Prostate gland (tissue), 2 donors: ENCODE data around the gene LITAFD. TPM values are rescaled to one million over a fixed set of nuclear protein-coding genes. Genes with fewer than 3 reads are reported as not detected.

ENCODE experiments used
- DNase-seq: peaks from one replicate; pipeline ENCODE4 v3.0.0-alpha.2; 2019; ENCODE audit warnings: low spot score
- H3K27ac ChIP-seq, 2 donors: fragments of 200-600 bp; sonication (generic); 2 replicates each; pipeline ENCODE4 v1.5.1; 2017 to 2019
- H3K27me3 ChIP-seq: fragments of 200-600 bp; sonication (generic); replicated peaks from 2 replicates; pipeline ENCODE4 v1.5.1; 2019; ENCODE audit not compliant: insufficient read depth
- H3K36me3 ChIP-seq, 2 donors: fragments of 200-600 bp; sonication (generic); 1 replicate in 1 of 2; 2 replicates in 1 of 2; pipeline versions ENCODE4 v1.5.1 to v1.8.1; 2017 to 2019
- H3K4me1 ChIP-seq: fragments of 200-600 bp; sonication (generic); replicated peaks from 2 replicates; pipeline ENCODE4 v1.5.1; 2019
- H3K4me3 ChIP-seq, 2 donors: fragments of 200-600 bp; sonication (generic); 2 replicates each; pipeline ENCODE4 v1.5.1; 2017 to 2019
- H3K9me3 ChIP-seq: fragments of 200-600 bp; sonication (generic); 2 replicates; pipeline ENCODE4 v1.5.1; 2017
- POLR2A ChIP-seq: fragments of 450-650 bp; IDR thresholded peaks from one replicate; pipeline ENCODE4 v1.6.1; 2016; ENCODE audit warnings: antibody characterized with exemption, mild to moderate bottlenecking
- POLR2AphosphoS5 ChIP-seq: sonication (generic); formaldehyde crosslinking; IDR thresholded peaks from one replicate; pipeline ENCODE4 v1.6.1; 2017; ENCODE audit warnings: antibody characterized with exemption
- WGBS: methylation state at CpG from one replicate; pipeline ENCODE4 v1.1.5; 2018; 5-methylcytosine and 5-hydroxymethylcytosine counted together
- intact Hi-C: fragments of 100-400 bp; cut with DNase I; formaldehyde crosslinking; loops from one replicate; pipeline ENCODE4 v1.14.2; 2022
- total RNA-seq, 2 donors: library from RNA; depleted of rRNA; stranded (reverse); fragments of >200 nt; gene quantifications; one replicate each; pipeline ENCODE4 v1.1.0, GENCODE V29; 2016
- TF ChIP-seq, protein P1 (sequence below), 4 experiments: fragments of 200-600 bp in 2 of 4; fragments of 450-650 bp in 2 of 4; sonication (generic) in 2 of 4; IDR thresholded peaks; 1 replicate in 3 of 4; 2 replicates in 1 of 4; pipeline ENCODE4 v1.5.1; 2016 to 2019; ENCODE audit warnings: antibody characterized with exemption in 4 of 4, mild to moderate bottlenecking in 2 of 4, moderate library complexity in 2 of 4

LITAFD gene
- total RNA-seq, 2 donors from 2014 or later, result 2.3 TPM; not detected in 1

- H3K27me3 ChIP-seq, result no peaks in the 10 kb centered on the region
Observed at GRCh38 chr16:8929086-8929748, 47.1 kb downstream of the LITAFD start.

GRCh38 chr16:8931859-8932258, 49.7 kb downstream of the LITAFD start:
- H3K9me3 ChIP-seq, result no peaks in the 10 kb centered on the region
- TF ChIP-seq POLR2AphosphoS5 (no peak), POLR2A (no peak)
- TF ChIP-seq, protein P1, sequence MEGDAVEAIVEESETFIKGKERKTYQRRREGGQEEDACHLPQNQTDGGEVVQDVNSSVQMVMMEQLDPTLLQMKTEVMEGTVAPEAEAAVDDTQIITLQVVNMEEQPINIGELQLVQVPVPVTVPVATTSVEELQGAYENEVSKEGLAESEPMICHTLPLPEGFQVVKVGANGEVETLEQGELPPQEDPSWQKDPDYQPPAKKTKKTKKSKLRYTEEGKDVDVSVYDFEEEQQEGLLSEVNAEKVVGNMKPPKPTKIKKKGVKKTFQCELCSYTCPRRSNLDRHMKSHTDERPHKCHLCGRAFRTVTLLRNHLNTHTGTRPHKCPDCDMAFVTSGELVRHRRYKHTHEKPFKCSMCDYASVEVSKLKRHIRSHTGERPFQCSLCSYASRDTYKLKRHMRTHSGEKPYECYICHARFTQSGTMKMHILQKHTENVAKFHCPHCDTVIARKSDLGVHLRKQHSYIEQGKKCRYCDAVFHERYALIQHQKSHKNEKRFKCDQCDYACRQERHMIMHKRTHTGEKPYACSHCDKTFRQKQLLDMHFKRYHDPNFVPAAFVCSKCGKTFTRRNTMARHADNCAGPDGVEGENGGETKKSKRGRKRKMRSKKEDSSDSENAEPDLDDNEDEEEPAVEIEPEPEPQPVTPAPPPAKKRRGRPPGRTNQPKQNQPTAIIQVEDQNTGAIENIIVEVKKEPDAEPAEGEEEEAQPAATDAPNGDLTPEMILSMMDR (IDR thresholded peaks at IDR 0.05), result no peak
- H3K4me1 ChIP-seq, result no peaks in the 10 kb centered on the region
- intact Hi-C loops, result no loop called here
- no peaks in the 10 kb centered on the region for H3K36me3 ChIP-seq
- peak; percentile 22 for DNase-seq
- WGBS, result 31% methylated on average over 6 of the region's 6 CpGs
- no peak overlapping the region for H3K4me3 ChIP-seq
- H3K27me3 ChIP-seq, result no peaks in the 10 kb centered on the region
- no peak overlapping the region for H3K27ac ChIP-seq

More at GRCh38 chr16:8929086-8929748, 47.1 kb downstream of the LITAFD start:
- no peak for DNase-seq
- TF ChIP-seq POLR2AphosphoS5 (no peak), POLR2A (no peak)
- TF ChIP-seq, protein P1 (IDR thresholded peaks at IDR 0.05), result no peak
- no peaks in the 10 kb centered on the region for H3K36me3 ChIP-seq
- H3K4me1 ChIP-seq, result no peaks in the 10 kb centered on the region
- intact Hi-C loops, result no loop called here
- no peaks in the 10 kb centered on the region for H3K9me3 ChIP-seq
- no peak overlapping the region for H3K4me3 ChIP-seq
- WGBS, result 91% methylated on average over 17 of the region's 17 CpGs
- H3K27ac ChIP-seq, result no peak overlapping the region

- Histone ChIP-seq H3K4me1 (no peaks in the 10 kb centered on the region), H3K4me3 (no peak overlapping the region), H3K27ac (no peak overlapping the region), H3K36me3 (no peaks in the 10 kb centered on the region), H3K27me3 (no peaks in the 10 kb centered on the region), H3K9me3 (no peaks in the 10 kb centered on the region)
- intact Hi-C loops, result no loop called here
- TF ChIP-seq, protein P1 (IDR thresholded peaks at IDR 0.05), result no peak
- TF ChIP-seq POLR2A, result no peak
- TF ChIP-seq POLR2AphosphoS5, result no peak
- 76% methylated on average over 6 of the region's 6 CpGs for WGBS
- no peak for DNase-seq
Observed at GRCh38 chr16:8934601-8935000, 52.5 kb downstream of the LITAFD start.

Other genes with a start within 250 kb of the LITAFD start
- 10 to 100 TPM; 67.4 to 74.7 TPM for gene ABAT, start 207.7 kb upstream of the LITAFD start, total RNA-seq
- gene TMEM186, start 84.7 kb upstream of the LITAFD start, total RNA-seq, result 10 to 100 TPM in 1 of 2 donors, 1 to 10 TPM in 1; 7.2 to 10.1 TPM
- gene PMM2, start 84.5 kb upstream of the LITAFD start, total RNA-seq, result 10 to 100 TPM; 30.6 to 39.2 TPM
- 100 to 1,000 TPM in 1 of 2 donors, 10 to 100 TPM in 1; 51.0 to 146 TPM for gene CARHSP1, start 13.3 kb upstream of the LITAFD start, total RNA-seq
- gene USP7, start 81.6 kb downstream of the LITAFD start, total RNA-seq, result 10 to 100 TPM; 60.2 to 84.9 TPM
- 10 to 100 TPM; 45.5 to 68.6 TPM for gene HAPSTR1, start 209.3 kb downstream of the LITAFD start, total RNA-seq